IMR-90 (cell line): ENCODE results near the gene PTPRN2. TPM values are rescaled to one million over a fixed set of nuclear protein-coding genes. Genes with fewer than 3 reads are reported as not detected.

Source experiments
- ATAC-seq: fragments of 200-7000 bp; cut with Tn5 transposase; 2 replicates; pipeline ENCODE4 v1.9.1; 2020; ENCODE audit warnings: low read depth, mild to moderate bottlenecking, moderate library complexity
- BruUV-seq: library from RNA; stranded (reverse); fragments of 400-500 nt; replicated peaks from 2 replicates; lab custom pipeline; 2021; lab: Mats Ljungman, UMichigan
- CTCF ChIA-PET: fragments of 300-600 bp; formaldehyde crosslinking; extraction: SDS; loops from one replicate; lab custom pipeline; 2021; ENCODE audit warnings: antibody characterized with exemption; lab: Yijun Ruan, JAX
- POLR2A ChIA-PET: fragments of 300-600 bp; sonication (Branson Sonifier 250); formaldehyde crosslinking; loops from one replicate; lab custom pipeline; 2022; ENCODE audit warnings: antibody characterized with exemption; ENCODE audit not compliant: unreplicated experiment; lab: Charles Lee
- DNase-seq: peaks from one replicate; pipeline ENCODE4 v3.0.0; 2013
- H2AFZ ChIP-seq: replicated peaks from 2 replicates; pipeline ENCODE3; 2013; ENCODE audit warnings: low read length, mild to moderate bottlenecking; ENCODE audit not compliant: poor library complexity
- H2AK5ac ChIP-seq: 2 replicates; pipeline ENCODE4 v1.6.1; 2013; ENCODE audit warnings: low read depth, low read length, inconsistent platforms
- H2AK9ac ChIP-seq: replicated peaks from 2 replicates; pipeline ENCODE3; 2013; ENCODE audit warnings: mild to moderate bottlenecking, low read depth, low read length, moderate library complexity; ENCODE audit not compliant: poor library complexity
- H2BK120ac ChIP-seq: 2 replicates; pipeline ENCODE4 v1.6.1; 2013; ENCODE audit warnings: low read depth, low read length, inconsistent platforms
- H2BK15ac ChIP-seq: 3 replicates; pipeline ENCODE4 v1.6.1; 2013; ENCODE audit warnings: low read depth, low read length, inconsistent platforms
- H2BK20ac ChIP-seq: 2 replicates; pipeline ENCODE4 v1.6.1; 2013; ENCODE audit warnings: low read depth, mild to moderate bottlenecking, inconsistent platforms, low read length, moderate library complexity
- H2BK5ac ChIP-seq: 2 replicates; pipeline ENCODE4 v1.6.1; 2013; ENCODE audit warnings: mild to moderate bottlenecking, low read depth, low read length, inconsistent platforms; ENCODE audit not compliant: poor library complexity, severe bottlenecking
- H3K14ac ChIP-seq: replicated peaks from 2 replicates; pipeline ENCODE4 v1.6.1; 2013; ENCODE audit warnings: low read depth, low read length, inconsistent platforms
- H3K18ac ChIP-seq: 2 replicates; pipeline ENCODE4 v1.6.1; 2013; ENCODE audit warnings: low read depth, low read length, control low read depth
- H3K23ac ChIP-seq: 2 replicates; pipeline ENCODE4 v1.6.1; 2013; ENCODE audit warnings: low read depth, low read length, inconsistent platforms
- H3K27ac ChIP-seq: 2 replicates; pipeline ENCODE4 v1.5.1; 2013; ENCODE audit warnings: mild to moderate bottlenecking, control low read depth, low read length; ENCODE audit not compliant: insufficient read depth
- H3K27me3 ChIP-seq: 2 replicates; pipeline ENCODE4 v1.6.1; 2013; ENCODE audit warnings: low read length; ENCODE audit not compliant: control insufficient read depth, insufficient read depth
- H3K36me3 ChIP-seq: 2 replicates; pipeline ENCODE4 v1.6.1; 2013; ENCODE audit warnings: low read length, mixed read lengths; ENCODE audit not compliant: control insufficient read depth, insufficient read depth
- H3K4ac ChIP-seq: 2 replicates; pipeline ENCODE4 v1.6.1; 2013; ENCODE audit warnings: low read depth, low read length, inconsistent platforms
- H3K4me1 ChIP-seq: 2 replicates; pipeline ENCODE4 v1.6.1; 2013; ENCODE audit warnings: low read length, mixed read lengths; ENCODE audit not compliant: control insufficient read depth, insufficient read depth
- H3K4me2 ChIP-seq: 2 replicates; pipeline ENCODE4 v1.6.1; 2013; ENCODE audit warnings: low read depth, mild to moderate bottlenecking, control low read depth, low read length, moderate library complexity
- H3K4me3 ChIP-seq: 2 replicates; pipeline ENCODE4 v1.5.1; 2013; ENCODE audit warnings: low read depth, mild to moderate bottlenecking, control low read depth, low read length, moderate library complexity; ENCODE audit not compliant: insufficient read depth
- H3K56ac ChIP-seq: 2 replicates; pipeline ENCODE4 v1.6.1; 2013; ENCODE audit warnings: low read length, inconsistent platforms; ENCODE audit not compliant: insufficient read depth; ENCODE audit errors: extremely low read depth
- H3K79me1 ChIP-seq, 2 experiments: 2 replicates each; pipeline ENCODE4 v1.6.1; 2013; ENCODE audit warnings: low read length in 2 of 2, inconsistent platforms in 1 of 2, low read depth in 1 of 2
- H3K9ac ChIP-seq: 2 replicates; pipeline ENCODE4 v1.6.1; 2013; ENCODE audit warnings: low read depth, low read length, control low read depth
- H3K9me1 ChIP-seq: 2 replicates; pipeline ENCODE4 v1.6.1; 2013; ENCODE audit warnings: low read length, inconsistent platforms; ENCODE audit not compliant: insufficient read depth
- H3K9me3 ChIP-seq: 2 replicates; pipeline ENCODE4 v1.6.1; 2013; ENCODE audit warnings: low read length; ENCODE audit not compliant: control insufficient read depth, insufficient read depth
- H4K20me1 ChIP-seq: 2 replicates; pipeline ENCODE4 v1.6.1; 2013; ENCODE audit warnings: low read length, inconsistent platforms; ENCODE audit not compliant: insufficient read depth
- H4K5ac ChIP-seq: 2 replicates; pipeline ENCODE4 v1.6.1; 2013; ENCODE audit warnings: mild to moderate bottlenecking, low read depth, low read length, control low read depth
- H4K8ac ChIP-seq, 2 experiments: 2 replicates each; pipeline ENCODE4 v1.6.1; 2013; ENCODE audit warnings: low read depth in 2 of 2, low read length in 2 of 2, control low read depth in 1 of 2, inconsistent platforms in 1 of 2
- H4K91ac ChIP-seq: 2 replicates; pipeline ENCODE4 v1.6.1; 2013; ENCODE audit warnings: low read depth, low read length, inconsistent platforms; ENCODE audit not compliant: insufficient read depth
- BHLHE40 ChIP-seq: fragments of 150-350 bp; IDR thresholded peaks from 2 replicates; pipeline ENCODE4 v1.6.1; 2016; ENCODE audit warnings: mild to moderate bottlenecking, low read depth, low read length
- CEBPB ChIP-seq: IDR thresholded peaks from 2 replicates; pipeline ENCODE4 v1.6.1; 2012; ENCODE audit warnings: low read depth, low read length, improper control_type of control experiment
- CHD1 ChIP-seq: IDR thresholded peaks from 2 replicates; pipeline ENCODE4 v1.6.1; 2012; ENCODE audit warnings: low read depth, low read length, improper control_type of control experiment
- CTCF ChIP-seq: conservative IDR thresholded peaks from 2 replicates; pipeline ENCODE4 v1.5.1; 2012; ENCODE audit warnings: mild to moderate bottlenecking, low read depth, low read length, improper control_type of control experiment
- ELK1 ChIP-seq: fragments of 150-350 bp; IDR thresholded peaks from 2 replicates; pipeline ENCODE4 v1.6.1; 2016; ENCODE audit warnings: low read depth, mild to moderate bottlenecking, low read length, moderate library complexity, borderline replicate concordance
- FOS ChIP-seq: fragments of 150-350 bp; IDR thresholded peaks from 2 replicates; pipeline ENCODE4 v1.6.1; 2016; ENCODE audit warnings: low read depth, low read length
- MAFK ChIP-seq: IDR thresholded peaks from 2 replicates; pipeline ENCODE4 v1.6.1; 2012; ENCODE audit warnings: low read depth, low read length, improper control_type of control experiment
- MAZ ChIP-seq: IDR thresholded peaks from 2 replicates; pipeline ENCODE4 v1.6.1; 2012; ENCODE audit warnings: low read depth, mild to moderate bottlenecking, low read length, improper control_type of control experiment, moderate library complexity, borderline replicate concordance
- MXI1 ChIP-seq: IDR thresholded peaks from 2 replicates; pipeline ENCODE4 v1.6.1; 2012; ENCODE audit warnings: low read depth, mild to moderate bottlenecking, low read length, moderate library complexity, borderline replicate concordance
- NFE2L2 ChIP-seq: fragments of 150-350 bp; IDR thresholded peaks from 2 replicates; pipeline ENCODE4 v1.6.1; 2016; ENCODE audit warnings: low read depth, mild to moderate bottlenecking, low read length
- POLR2A ChIP-seq: IDR thresholded peaks from 2 replicates; pipeline ENCODE4 v1.6.1; 2012; ENCODE audit warnings: mild to moderate bottlenecking, low read depth, low read length
- RAD21 ChIP-seq: IDR thresholded peaks from 2 replicates; pipeline ENCODE4 v1.6.1; 2012; ENCODE audit warnings: low read length, improper control_type of control experiment
- RCOR1 ChIP-seq: IDR thresholded peaks from 2 replicates; pipeline ENCODE4 v1.6.1; 2012; ENCODE audit warnings: mild to moderate bottlenecking, low read length, improper control_type of control experiment; ENCODE audit not compliant: insufficient replicate concordance
- RFX5 ChIP-seq: IDR thresholded peaks from 2 replicates; pipeline ENCODE4 v1.8.0; 2012; ENCODE audit warnings: low read depth, mild to moderate bottlenecking, low read length, moderate library complexity
- SMC3 ChIP-seq: fragments of 150-350 bp; IDR thresholded peaks from 2 replicates; pipeline ENCODE4 v1.6.1; 2016; ENCODE audit warnings: low read depth, mild to moderate bottlenecking, antibody characterized with exemption, low read length, moderate library complexity
- USF2 ChIP-seq: fragments of 150-350 bp; IDR thresholded peaks from 2 replicates; pipeline ENCODE4 v1.6.1; 2017; ENCODE audit warnings: mild to moderate bottlenecking, antibody characterized with exemption, low read length, low read depth
- WGBS, 2 experiments: methylation state at CpG; one replicate each; pipeline versions ENCODE4 v1.1.5 to v1.1.7; 2013; ENCODE audit warnings: missing lambda C conversion rate in 2 of 2; ENCODE audit not compliant: insufficient read length in 1 of 2; ENCODE audit errors: extremely low coverage in 2 of 2; 5-methylcytosine and 5-hydroxymethylcytosine counted together
- dilution Hi-C: fragments of 300-500 bp; cut with HindIII; formaldehyde crosslinking; loops from one replicate; pipeline ENCODE4 v1.14.3; 2018; ENCODE audit warnings: low sequenced_read_pairs; ENCODE audit not compliant: unreplicated experiment
- in situ Hi-C: fragments of 300-500 bp; cut with MboI; formaldehyde crosslinking; loops from 3 replicates; pipeline ENCODE4 v1.14.3; 2019; ENCODE audit warnings: low sequenced_read_pairs, inconsistent platforms, mixed read lengths
- intact Hi-C: fragments of 100-400 bp; cut with micrococcal nuclease; formaldehyde crosslinking; loops from 2 replicates; pipeline ENCODE4 v1.10.0; 2022
- polyA plus RNA-seq, 3 experiments: library from polyadenylated mRNA; depleted of rRNA; stranded (reverse); fragments of >200 nt; gene quantifications; 2 replicates each; pipeline ENCODE4 v1.2.3, GENCODE V29; 2012; ENCODE audit warnings: low replicate concordance in 1 of 3
- total RNA-seq: library from RNA; depleted of rRNA; stranded (reverse); fragments of >200 nt; gene quantifications from 2 replicates; pipeline ENCODE4 v1.2.3, GENCODE V29; 2012

Gene PTPRN2
- total and polyA plus RNA-seq, 2 of the 4 experiments (the other 2 are of a cell fraction), result 0.03 TPM; not detected in 1

GRCh38 chr7:157575777-157576176 is 1011.8 kb downstream of the PTPRN2 start:
- WGBS, 2 experiments, result 0% methylated on average over 1 of the region's 5 CpGs; no CpG with 5 or more reads in 1 of the 2 experiments

More at GRCh38 chr7:157575777-157576176, 1011.8 kb downstream of the PTPRN2 start:
- no peak for ATAC-seq
- no peak overlapping the region for H2BK5ac ChIP-seq
- H4K5ac ChIP-seq, result no peak overlapping the region
- H2AFZ ChIP-seq, result no peak overlapping the region
- H3K36me3 ChIP-seq, result no peaks in the 10 kb centered on the region
- dilution Hi-C loops (no loop called here), in situ Hi-C loops (no loop called here), intact Hi-C loops (no loop called here)
- no peak overlapping the region for H3K23ac ChIP-seq
- no peak overlapping the region for H4K91ac ChIP-seq
- TF ChIP-seq ELK1, result no peak
- TF ChIP-seq BHLHE40, result no peak
- no peak for TF ChIP-seq MAFK
- no peak for TF ChIP-seq SMC3
- no peak for TF ChIP-seq NFE2L2
- no peak for TF ChIP-seq MXI1
- no peak for TF ChIP-seq POLR2A
- TF ChIP-seq CEBPB, result no peak
- no peak for TF ChIP-seq USF2
- no peak for TF ChIP-seq RAD21
- no peak for TF ChIP-seq FOS
- TF ChIP-seq CHD1, result no peak
- no peak for TF ChIP-seq MAZ
- no peak for TF ChIP-seq RCOR1
- TF ChIP-seq RFX5, result no peak
- no peak for TF ChIP-seq CTCF
- H3K18ac ChIP-seq, result no peak overlapping the region
- H3K9me1 ChIP-seq, result no peaks in the 10 kb centered on the region
- no peak overlapping the region for H2AK9ac ChIP-seq
- H3K4ac ChIP-seq, result no peak overlapping the region
- POLR2A ChIA-PET, result no interaction called here
- H3K56ac ChIP-seq, result no peak overlapping the region
- peaks cover 30% of the 10 kb centered on the region for H3K9me3 ChIP-seq
- H4K8ac ChIP-seq, result no peak overlapping the region
- no peaks in the 10 kb centered on the region for H3K27me3 ChIP-seq
- H3K9ac ChIP-seq, result no peak overlapping the region
- H3K79me1 ChIP-seq, result no peaks in the 10 kb centered on the region
- no peaks in the 10 kb centered on the region for H3K4me1 ChIP-seq
- CTCF ChIA-PET, result no interaction called here
- no peak overlapping the region for H3K4me2 ChIP-seq
- H3K14ac ChIP-seq, result no peak overlapping the region
- H3K4me3 ChIP-seq, result no peak overlapping the region
- no peaks in the 10 kb centered on the region for H4K20me1 ChIP-seq
- H2AK5ac ChIP-seq, result no peak overlapping the region
- no peak for DNase-seq
- no peak overlapping the region for H2BK120ac ChIP-seq
- H2BK20ac ChIP-seq, result no peak overlapping the region
- BruUV-seq, result no TSS peak
- H3K27ac ChIP-seq, result no peak overlapping the region
- H2BK15ac ChIP-seq, result no peak overlapping the region
